ENCODE measurements around the gene BTN2A1. TPM values are rescaled to one million over a fixed set of nuclear protein-coding genes. Genes with fewer than 3 reads are reported as not detected.

The BTN2A1 gene
- total and polyA plus RNA-seq, 2 donors, result 15.8 to 38.0 TPM

DNA sequence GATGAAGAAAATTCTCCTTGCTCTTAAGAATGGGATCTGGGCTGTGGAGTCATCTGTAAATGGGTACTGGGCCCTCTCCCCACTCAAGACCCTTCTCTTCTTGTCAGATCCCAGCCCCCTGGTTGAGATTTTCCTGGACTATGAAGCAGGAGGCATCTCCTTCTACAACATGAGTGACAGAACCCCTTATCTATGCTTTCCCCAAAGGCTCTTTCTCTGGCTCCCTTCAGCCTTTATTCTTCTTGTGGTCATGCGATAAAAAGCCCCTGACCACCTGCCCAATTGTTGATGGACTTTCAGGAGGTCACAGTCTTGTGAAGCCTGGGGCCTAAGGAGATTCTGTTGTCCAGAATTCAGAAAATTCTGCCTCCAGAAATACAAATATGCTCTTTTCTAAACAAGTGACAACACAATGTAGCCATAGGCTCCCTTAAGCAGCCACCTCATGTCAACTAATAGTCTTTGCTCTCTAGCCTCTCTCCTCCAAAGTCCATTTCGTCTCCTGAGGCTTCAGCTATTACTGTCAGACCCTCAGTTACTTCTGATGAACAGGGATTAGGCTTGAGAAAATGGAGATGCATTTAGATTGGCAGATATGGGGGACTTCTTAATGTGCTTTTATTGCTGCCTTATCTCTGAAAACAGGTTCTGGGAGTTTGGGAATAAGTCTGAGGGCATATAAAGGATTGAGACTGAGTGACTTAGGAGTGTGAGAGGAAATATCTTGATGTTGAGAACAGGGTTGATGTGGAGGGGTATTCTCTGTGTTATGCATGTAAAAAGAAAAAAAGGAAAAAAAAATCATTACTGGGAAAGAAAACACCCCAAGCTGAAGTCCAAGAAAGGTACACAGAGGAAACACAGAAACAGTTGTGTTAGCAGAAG lies 20.6 kb downstream of the BTN2A1 start:
- WGBS, result 92% methylated on average over 2 of the region's 2 CpGs
- no peak for DNase-seq (ENCODE audit: extremely low spot score)
- Histone ChIP-seq H3K4me1 (ENCODE audit: insufficient read depth) (no peaks in the 10 kb centered on the region), H3K36me3 (ENCODE audit: insufficient read depth) (no peaks in the 10 kb centered on the region), H3K27ac (ENCODE audit: low read depth) (no peak overlapping the region), H3K4me3 (ENCODE audit: low read depth, low read length) (no peak overlapping the region)

DNA sequence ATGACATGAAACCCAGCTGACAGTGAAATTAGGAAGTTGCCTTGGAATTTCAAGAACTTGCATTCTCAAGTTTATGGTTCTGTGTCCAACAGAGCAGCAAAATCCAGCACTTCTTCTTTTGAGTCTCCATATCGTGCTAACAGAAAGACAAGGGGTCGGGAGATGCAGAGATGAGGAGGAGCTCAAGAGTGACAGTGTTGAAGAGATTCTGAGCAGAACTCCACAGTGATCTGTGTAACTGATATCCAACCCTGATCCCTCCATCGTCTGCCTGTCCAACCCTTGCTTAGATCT lies 21.2 kb downstream of the BTN2A1 start:
- WGBS, result 52% methylated on average over 3 of the region's 3 CpGs
- DNase-seq (ENCODE audit: extremely low spot score), result no peak
- H3K4me1 ChIP-seq (ENCODE audit: insufficient read depth), result no peaks in the 10 kb centered on the region
- H3K36me3 ChIP-seq (ENCODE audit: insufficient read depth), result no peaks in the 10 kb centered on the region
- H3K27ac ChIP-seq (ENCODE audit: low read depth), result no peak overlapping the region
- no peak overlapping the region for H3K4me3 ChIP-seq (ENCODE audit: low read depth, low read length)

DNA sequence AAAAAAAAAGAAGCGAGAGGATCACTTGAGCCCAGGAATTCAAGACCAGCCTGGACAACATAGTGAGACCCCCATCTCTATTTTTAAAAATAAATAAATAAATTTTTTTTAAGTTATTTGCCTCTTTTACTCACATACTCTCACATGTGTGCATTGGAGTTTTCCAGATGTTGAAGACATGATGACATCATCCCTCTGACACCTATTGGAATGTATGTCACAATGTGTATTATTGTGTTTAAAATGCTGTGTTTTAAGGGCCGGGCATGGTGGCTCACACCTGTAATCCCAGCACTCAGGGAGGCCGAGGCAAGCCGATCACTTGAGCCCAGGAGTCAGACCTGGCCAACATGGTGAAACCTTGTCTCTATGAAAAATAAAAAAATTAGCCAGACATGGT lies 24.6 kb downstream of the BTN2A1 start:
- Histone ChIP-seq H3K36me3 (ENCODE audit: insufficient read depth) (no peaks in the 10 kb centered on the region), H3K4me1 (ENCODE audit: insufficient read depth) (no peaks in the 10 kb centered on the region), H3K27ac (ENCODE audit: low read depth) (no peak overlapping the region), H3K4me3 (ENCODE audit: low read depth, low read length) (no peak overlapping the region)
- no peak for DNase-seq (ENCODE audit: extremely low spot score)
- WGBS, result 95% methylated on average over 4 of the region's 4 CpGs

DNA sequence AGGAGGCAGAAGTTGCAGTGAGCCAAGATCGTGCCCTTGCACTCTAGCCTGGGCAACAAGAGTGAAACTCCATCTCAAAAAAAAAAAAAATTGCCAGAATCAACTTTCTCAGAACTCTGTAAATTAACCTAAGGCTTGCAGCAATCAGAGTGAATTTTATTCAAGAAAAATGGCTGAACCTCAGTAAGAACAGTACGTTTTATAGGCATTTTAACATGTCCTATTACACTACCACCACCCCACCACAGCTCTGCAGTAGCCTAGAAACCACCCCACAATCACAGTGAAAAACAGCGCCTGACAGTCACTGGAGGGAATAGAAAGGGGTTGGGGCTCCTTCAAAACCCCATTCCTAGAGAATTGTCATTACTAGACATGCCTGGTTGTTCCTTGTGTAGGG lies 26.0 kb downstream of the BTN2A1 start:
- no peak overlapping the region for H3K4me3 ChIP-seq (ENCODE audit: low read depth, low read length)

DNA sequence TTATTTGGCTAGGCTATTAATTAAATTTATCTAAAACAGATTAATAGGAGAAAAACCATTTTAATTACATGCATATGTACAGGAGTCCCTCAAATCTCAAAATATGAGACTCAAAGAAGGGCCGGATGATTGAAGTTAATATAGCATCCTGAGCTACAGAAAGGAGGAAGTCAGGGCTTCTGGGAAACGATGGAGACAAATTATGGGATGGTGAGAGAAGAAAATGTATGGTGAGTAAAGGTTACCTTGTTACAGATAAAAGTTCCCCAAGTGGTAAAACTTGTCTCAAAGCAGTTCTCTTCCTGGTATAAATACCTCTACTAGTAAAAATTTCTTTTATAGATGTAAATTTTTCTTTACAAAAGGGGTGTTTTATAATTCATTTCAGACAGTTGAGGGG lies 26.4 kb downstream of the BTN2A1 start:
- 64% methylated on average over 2 of the region's 2 CpGs for WGBS
- H3K4me3 ChIP-seq (ENCODE audit: low read depth, low read length), result no peak overlapping the region
- H3K36me3 ChIP-seq (ENCODE audit: insufficient read depth), result no peaks in the 10 kb centered on the region
- no peak overlapping the region for H3K27ac ChIP-seq (ENCODE audit: low read depth)
- no peaks in the 10 kb centered on the region for H3K4me1 ChIP-seq (ENCODE audit: insufficient read depth)
- no peak for DNase-seq (ENCODE audit: extremely low spot score)

More for the DNA sequence above, 26.0 kb downstream of the BTN2A1 start:
- Histone ChIP-seq H3K27ac (ENCODE audit: low read depth) (no peak overlapping the region), H3K4me1 (ENCODE audit: insufficient read depth) (no peaks in the 10 kb centered on the region), H3K36me3 (ENCODE audit: insufficient read depth) (no peaks in the 10 kb centered on the region)
- 93% methylated on average over 3 of the region's 3 CpGs for WGBS
- DNase-seq (ENCODE audit: extremely low spot score), result no peak

DNA sequence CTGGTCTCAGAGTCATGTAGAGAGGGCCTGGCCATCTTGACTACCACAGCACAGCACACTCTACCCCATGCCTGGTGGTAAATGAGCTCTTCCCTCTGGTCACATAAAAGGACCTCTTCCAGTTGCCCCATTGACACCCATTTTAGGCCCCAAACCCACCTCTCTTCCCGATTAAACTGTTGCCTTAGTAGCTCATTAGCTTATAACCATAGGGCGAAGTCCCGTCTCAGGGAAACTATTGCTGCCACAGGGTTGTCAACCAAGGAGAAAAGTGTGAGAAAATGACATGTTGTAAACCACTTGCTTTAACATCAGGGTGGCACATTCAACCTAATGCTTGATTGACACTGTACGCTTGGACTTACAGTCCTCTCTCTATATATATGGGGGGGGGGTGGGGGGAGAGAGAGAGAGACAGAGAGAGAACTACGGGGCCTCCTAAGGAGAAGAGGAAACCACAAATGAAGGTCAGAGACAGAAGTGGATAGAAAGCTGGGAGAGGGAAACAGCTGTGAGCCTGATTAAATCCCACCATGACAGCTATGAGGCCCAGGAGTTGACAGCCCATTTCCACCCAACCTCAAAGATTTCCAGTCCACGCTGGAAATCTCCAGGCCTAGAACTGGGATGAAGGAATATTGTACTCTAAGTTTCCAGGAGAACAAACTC lies 27.5 kb downstream of the BTN2A1 start:
- Histone ChIP-seq H3K4me3 (ENCODE audit: low read depth, low read length) (no peak overlapping the region), H3K4me1 (ENCODE audit: insufficient read depth) (no peaks in the 10 kb centered on the region), H3K27ac (ENCODE audit: low read depth) (no peak overlapping the region), H3K36me3 (ENCODE audit: insufficient read depth) (no peaks in the 10 kb centered on the region)
- no peak for DNase-seq (ENCODE audit: extremely low spot score)
- 85% methylated on average over 6 of the region's 6 CpGs for WGBS

DNA sequence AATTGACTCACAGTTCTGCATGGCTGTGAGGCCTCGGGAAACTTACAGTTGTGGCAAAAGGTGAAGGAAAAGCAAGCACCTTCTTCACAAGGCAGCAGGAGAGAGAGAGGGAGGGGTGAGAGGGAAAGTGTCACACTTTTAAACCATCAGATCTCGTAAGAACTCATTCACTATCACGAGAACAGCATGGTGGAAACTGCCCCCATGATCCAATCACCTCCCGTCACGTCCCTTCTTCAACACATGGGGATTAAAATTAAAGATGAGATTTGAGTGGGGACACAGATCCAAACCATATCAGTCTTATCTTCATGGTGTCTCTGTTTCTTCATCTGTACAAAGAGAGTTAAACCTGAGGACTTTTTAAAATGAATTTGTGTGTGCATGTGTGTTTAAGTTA lies 28.6 kb downstream of the BTN2A1 start:
- WGBS, result 76% methylated on average over 5 of the region's 5 CpGs
- no peak for DNase-seq (ENCODE audit: extremely low spot score)

DNA sequence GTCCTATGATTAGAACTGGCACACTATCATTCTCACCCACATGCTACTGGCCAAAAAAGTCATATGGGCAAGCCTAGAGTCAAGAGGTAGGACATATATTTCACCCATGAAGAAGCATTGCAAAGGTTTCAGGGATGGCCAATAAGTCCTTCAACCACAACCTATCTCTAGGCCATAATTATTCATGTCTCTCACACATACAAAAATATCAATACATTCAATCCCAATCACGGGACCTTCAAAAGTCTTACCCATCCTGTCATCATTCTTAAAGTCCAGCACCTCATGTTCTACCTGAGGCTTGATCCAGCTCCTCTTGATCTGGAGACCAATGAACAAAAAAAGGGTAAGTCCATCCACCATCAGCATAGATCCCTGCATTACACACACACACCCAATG lies 29.7 kb downstream of the BTN2A1 start:
- H3K27ac ChIP-seq (ENCODE audit: low read depth), result no peak overlapping the region
- H3K36me3 ChIP-seq (ENCODE audit: insufficient read depth), result no peaks in the 10 kb centered on the region
- H3K4me1 ChIP-seq (ENCODE audit: insufficient read depth), result no peaks in the 10 kb centered on the region
- H3K4me3 ChIP-seq (ENCODE audit: low read depth, low read length), result no peak overlapping the region
- DNase-seq (ENCODE audit: extremely low spot score), result no peak
- 95% methylated on average over 1 of the region's 1 CpG for WGBS

More for the DNA sequence above, 28.6 kb downstream of the BTN2A1 start:
- no peaks in the 10 kb centered on the region for H3K4me1 ChIP-seq (ENCODE audit: insufficient read depth)
- H3K36me3 ChIP-seq (ENCODE audit: insufficient read depth), result no peaks in the 10 kb centered on the region
- H3K27ac ChIP-seq (ENCODE audit: low read depth), result no peak overlapping the region
- no peak overlapping the region for H3K4me3 ChIP-seq (ENCODE audit: low read depth, low read length)

DNA sequence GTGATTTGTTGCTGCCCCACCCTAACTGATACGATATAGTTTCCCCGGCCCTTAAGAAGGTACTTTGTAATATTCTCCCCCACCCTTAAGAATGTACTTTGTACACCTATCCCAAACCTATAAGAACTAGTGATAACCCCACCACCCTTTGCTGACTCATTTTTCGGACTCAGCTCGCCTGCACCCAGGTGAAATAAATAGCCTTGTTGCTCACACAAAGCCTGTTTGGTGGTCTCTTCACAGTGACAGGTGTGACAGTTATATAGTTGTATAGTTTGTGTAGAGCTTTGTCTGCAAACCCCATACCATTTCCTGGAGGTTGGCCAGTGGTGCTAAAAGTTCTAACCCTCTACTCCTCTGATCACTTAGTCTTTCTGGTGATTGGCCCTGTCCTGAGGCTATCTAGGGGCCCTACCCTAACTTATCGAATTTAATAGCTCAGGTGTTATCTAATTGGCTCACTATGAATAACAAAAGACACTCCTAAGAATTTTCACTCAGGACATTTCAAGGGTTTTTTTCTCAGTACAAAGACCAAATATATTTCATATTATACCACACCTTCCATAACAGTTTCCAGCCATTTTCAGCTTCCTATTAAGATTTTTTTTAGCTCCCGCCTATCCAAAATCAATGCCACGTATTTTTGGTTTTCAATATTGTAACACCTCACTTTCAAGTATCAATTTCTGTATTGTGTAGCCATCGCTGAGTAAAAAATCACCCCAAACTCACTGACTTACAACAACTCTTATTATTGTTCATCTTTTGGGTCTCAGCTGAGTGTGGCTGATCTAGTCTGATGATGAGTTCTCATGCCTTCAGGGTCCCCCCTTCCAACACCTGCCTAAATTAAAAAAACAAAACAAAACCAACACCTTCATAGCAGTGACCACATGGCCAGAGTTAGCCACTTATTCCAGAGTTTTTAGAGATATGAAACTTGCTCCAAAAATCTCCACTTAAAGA lies 32.5 kb downstream of the BTN2A1 start:
- Histone ChIP-seq H3K36me3 (ENCODE audit: insufficient read depth) (no peaks in the 10 kb centered on the region), H3K4me1 (ENCODE audit: insufficient read depth) (no peaks in the 10 kb centered on the region), H3K27ac (ENCODE audit: low read depth) (no peak overlapping the region), H3K4me3 (ENCODE audit: low read depth, low read length) (no peak overlapping the region)
- DNase-seq (ENCODE audit: extremely low spot score), result no peak
- 83% methylated on average over 8 of the region's 8 CpGs for WGBS

DNA sequence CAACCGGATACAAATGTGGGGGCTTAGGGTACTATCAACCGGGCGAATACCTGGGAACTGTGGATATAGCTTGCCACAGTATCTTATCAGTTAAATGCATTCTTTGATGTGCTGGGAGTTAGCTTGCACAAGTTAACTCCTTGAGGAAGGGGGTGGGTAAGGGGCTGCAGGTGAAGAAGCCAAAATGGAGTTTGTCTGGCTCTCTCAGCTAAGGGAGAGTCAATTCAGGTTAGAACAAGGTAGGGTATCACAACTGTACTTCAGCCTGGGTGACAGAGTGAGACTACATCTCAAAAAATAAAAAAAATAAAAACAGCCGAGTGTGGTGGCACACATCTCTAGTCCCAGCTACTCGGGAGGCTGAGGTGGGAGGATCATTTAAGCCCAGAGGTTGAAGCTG lies 33.8 kb downstream of the BTN2A1 start:
- Histone ChIP-seq H3K4me1 (ENCODE audit: insufficient read depth) (no peaks in the 10 kb centered on the region), H3K27ac (ENCODE audit: low read depth) (no peak overlapping the region), H3K4me3 (ENCODE audit: low read depth, low read length) (no peak overlapping the region), H3K36me3 (ENCODE audit: insufficient read depth) (no peaks in the 10 kb centered on the region)
- 75% methylated on average over 5 of the region's 5 CpGs for WGBS
- no peak for DNase-seq (ENCODE audit: extremely low spot score)

DNA sequence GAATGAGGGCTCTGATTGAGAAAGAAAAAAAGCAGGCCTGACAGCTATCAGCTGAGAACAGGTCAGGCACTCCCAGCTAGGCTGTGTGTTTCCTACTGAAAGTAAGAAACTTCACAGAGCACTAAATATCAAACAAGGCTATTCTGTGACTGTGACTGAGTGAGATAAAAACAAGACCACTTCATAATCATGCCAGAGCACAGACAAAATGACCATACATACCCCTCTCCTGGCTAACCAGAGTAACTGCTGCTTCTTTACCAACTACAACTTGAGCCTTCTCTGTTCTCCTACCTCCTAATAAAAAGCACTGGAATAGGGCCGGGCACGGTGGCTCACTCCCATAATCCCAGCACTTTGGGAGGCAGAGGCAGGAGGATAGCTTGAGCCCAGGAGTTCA lies 35.5 kb downstream of the BTN2A1 start:
- DNase-seq (ENCODE audit: extremely low spot score), result no peak
- Histone ChIP-seq H3K27ac (ENCODE audit: low read depth) (no peak overlapping the region), H3K36me3 (ENCODE audit: insufficient read depth) (no peaks in the 10 kb centered on the region), H3K4me3 (ENCODE audit: low read depth, low read length) (no peak overlapping the region), H3K4me1 (ENCODE audit: insufficient read depth) (no peaks in the 10 kb centered on the region)
- 57% methylated on average over 2 of the region's 2 CpGs for WGBS

DNA sequence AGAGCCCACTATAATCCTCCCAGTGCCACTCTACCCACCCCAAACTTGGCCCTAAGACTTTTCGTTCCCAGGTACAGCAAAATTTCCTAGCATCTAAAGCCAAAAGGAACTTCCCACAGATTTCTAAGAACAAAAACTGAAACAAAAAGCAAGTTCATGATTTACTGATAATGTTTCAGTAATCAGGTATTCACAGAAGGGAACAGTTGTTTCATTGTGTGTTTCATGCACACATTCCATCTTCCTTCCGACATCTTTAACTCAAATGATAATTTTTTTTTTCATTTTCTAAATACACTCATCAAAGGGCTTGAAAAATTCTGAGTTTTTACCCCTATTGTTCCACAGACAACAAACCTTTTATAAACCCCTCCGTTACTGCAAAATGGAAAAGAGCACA lies 36.4 kb downstream of the BTN2A1 start:
- Histone ChIP-seq H3K4me3 (ENCODE audit: low read depth, low read length) (no peak overlapping the region), H3K4me1 (ENCODE audit: insufficient read depth) (no peaks in the 10 kb centered on the region), H3K36me3 (ENCODE audit: insufficient read depth) (no peaks in the 10 kb centered on the region), H3K27ac (ENCODE audit: low read depth) (no peak overlapping the region)
- 89% methylated on average over 3 of the region's 3 CpGs for WGBS
- no peak for DNase-seq (ENCODE audit: extremely low spot score)

DNA sequence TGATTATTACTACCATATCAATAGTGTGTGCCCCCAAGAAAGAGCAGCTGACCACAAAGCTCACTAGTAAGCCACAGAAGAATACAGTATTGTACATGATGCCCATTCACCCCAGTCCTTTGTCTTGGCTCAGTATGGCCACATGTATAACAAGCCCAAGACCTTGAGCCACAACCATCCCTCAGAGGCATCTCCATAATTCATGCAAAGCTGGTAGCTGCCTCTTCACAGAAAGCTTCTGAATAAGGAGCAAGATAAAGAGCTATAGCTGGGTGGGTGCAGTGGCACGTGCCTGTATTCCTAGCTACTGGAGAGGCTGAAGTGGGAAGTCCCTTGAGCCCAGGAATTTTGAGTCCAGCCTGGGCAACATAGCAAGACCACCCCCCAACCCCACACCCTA lies 37.5 kb downstream of the BTN2A1 start:
- 57% methylated on average over 1 of the region's 1 CpG for WGBS
- no peaks in the 10 kb centered on the region for H3K36me3 ChIP-seq (ENCODE audit: insufficient read depth)
- H3K4me3 ChIP-seq (ENCODE audit: low read depth, low read length), result no peak overlapping the region
- no peaks in the 10 kb centered on the region for H3K4me1 ChIP-seq (ENCODE audit: insufficient read depth)
- no peak overlapping the region for H3K27ac ChIP-seq (ENCODE audit: low read depth)
- no peak for DNase-seq (ENCODE audit: extremely low spot score)
